22Rv1 (cell line): ENCODE data around the gene SQSTM1.

Experiments used
- H3K27ac ChIP-seq: fragments of 450-650 bp; 2 replicates; pipeline ENCODE4 v1.5.1; 2017
- CTCF ChIP-seq: fragments of 450-650 bp; IDR thresholded peaks from 2 replicates; pipeline ENCODE4 v1.5.1; 2017; ENCODE audit warnings: mild to moderate bottlenecking
- ZFX ChIP-seq: fragments of 450-650 bp; IDR thresholded peaks from 2 replicates; pipeline ENCODE4 v1.6.1; 2017; ENCODE audit warnings: antibody characterized with exemption, borderline replicate concordance

Gene SQSTM1

GRCh38 chr5:179818746-179819295 is 1.9 kb upstream of the SQSTM1 start:
- peak overlapping the region; percentile 96 for H3K27ac ChIP-seq
- TF ChIP-seq CTCF (no peak), ZFX (no peak)

GRCh38 chr5:179819296-179820126 is 1.2 kb upstream of the SQSTM1 start:
- TF ChIP-seq CTCF (no peak), ZFX (no peak)
- peak overlapping the region; percentile 96 for H3K27ac ChIP-seq

- H3K27ac ChIP-seq, result peak overlapping the region; percentile 96
Measured at GRCh38 chr5:179820127-179820482, 600 bp upstream of the SQSTM1 start.

GRCh38 chr5:179821298-179822058 is 773 bp downstream of the SQSTM1 start:
- H3K27ac ChIP-seq, result peak overlapping the region; percentile 96
- TF ChIP-seq CTCF (peak; percentile 31), ZFX (no peak)

More at GRCh38 chr5:179820127-179820482, 600 bp upstream of the SQSTM1 start:
- no peak for TF ChIP-seq CTCF
- no peak for TF ChIP-seq ZFX

- no peak for TF ChIP-seq ZFX
- no peak for TF ChIP-seq CTCF
- H3K27ac ChIP-seq, result peak overlapping the region; percentile 96
Measured at GRCh38 chr5:179822059-179822432, 1.3 kb downstream of the SQSTM1 start.

- TF ChIP-seq ZFX, result no peak
- no peak for TF ChIP-seq CTCF
- H3K27ac ChIP-seq, result peak overlapping the region; percentile 96
Measured at GRCh38 chr5:179822444-179822990, 1.8 kb downstream of the SQSTM1 start.
